GM19351 (cell line): ENCODE data around the gene RNF41.

ENCODE experiments used
- ATAC-seq: cut with Tn5 transposase; IDR thresholded peaks from one replicate; pipeline ENCODE4 v1.9.1; 2021; ENCODE audit warnings: mild to moderate bottlenecking, moderate library complexity; ENCODE audit not compliant: unreplicated experiment

Gene RNF41

DNA sequence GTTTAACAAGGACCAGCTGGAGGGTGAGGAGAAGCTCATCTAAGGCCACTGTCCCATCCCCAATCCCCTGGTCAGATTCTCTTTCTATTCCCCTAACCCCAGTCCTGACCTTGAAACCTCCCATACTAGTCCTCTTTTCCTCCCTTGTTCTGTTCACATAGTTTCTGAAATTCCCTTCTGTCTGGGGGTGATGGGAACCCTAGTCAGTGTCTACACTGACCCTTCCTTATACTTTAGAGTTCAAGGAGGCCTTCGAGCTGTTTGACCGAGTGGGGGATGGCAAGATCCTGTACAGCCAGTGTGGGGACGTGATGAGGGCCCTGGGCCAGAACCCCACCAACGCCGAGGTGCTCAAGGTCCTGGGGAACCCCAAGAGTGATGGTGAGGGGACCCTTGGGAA is 66.9 kb downstream of the RNF41 start:
- ATAC-seq = no peak

DNA sequence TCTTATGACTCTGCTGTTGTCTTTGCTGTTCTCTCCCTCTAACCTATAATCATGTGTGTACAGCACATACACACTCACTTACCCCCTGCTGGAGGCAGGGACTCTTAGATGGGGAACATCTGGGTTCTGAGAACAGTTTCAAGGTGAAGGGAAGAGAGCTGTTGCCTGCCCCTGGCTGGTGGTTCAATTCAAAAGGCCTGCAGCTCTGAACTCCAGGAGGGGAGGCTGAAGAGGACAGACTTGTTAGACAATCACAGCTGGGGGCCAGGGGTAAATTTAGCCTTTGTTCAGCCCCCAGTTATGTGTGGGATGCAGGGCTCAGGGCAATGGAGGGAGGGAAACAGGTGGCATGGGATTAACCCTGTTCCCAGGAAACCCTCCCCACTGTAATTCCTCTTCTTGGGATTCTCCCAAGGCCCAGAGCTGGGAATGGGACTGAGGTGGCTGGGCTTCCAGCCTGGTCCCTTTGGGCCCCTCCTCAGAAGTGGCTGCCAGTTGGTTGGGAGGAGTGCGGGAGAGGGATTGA is 67.4 kb downstream of the RNF41 start:
- ATAC-seq = no peak

DNA sequence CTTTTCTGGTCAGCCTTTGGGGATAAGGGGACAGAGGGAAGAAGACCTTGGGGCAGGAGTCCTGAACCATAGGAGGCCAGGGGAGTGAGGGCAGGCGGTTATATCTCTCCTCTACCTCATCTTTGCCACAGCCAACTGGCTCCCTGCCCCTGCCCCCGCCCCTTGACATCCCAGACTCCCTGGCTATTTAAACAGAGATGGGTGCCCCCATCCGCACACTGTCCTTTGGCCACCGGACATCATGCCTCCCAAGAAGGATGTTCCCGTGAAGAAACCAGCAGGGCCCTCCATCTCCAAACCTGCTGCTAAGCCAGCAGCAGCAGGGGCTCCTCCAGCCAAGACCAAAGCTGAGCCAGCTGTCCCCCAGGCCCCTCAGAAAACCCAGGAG is 68.0 kb downstream of the RNF41 start:
- no peak for ATAC-seq

DNA sequence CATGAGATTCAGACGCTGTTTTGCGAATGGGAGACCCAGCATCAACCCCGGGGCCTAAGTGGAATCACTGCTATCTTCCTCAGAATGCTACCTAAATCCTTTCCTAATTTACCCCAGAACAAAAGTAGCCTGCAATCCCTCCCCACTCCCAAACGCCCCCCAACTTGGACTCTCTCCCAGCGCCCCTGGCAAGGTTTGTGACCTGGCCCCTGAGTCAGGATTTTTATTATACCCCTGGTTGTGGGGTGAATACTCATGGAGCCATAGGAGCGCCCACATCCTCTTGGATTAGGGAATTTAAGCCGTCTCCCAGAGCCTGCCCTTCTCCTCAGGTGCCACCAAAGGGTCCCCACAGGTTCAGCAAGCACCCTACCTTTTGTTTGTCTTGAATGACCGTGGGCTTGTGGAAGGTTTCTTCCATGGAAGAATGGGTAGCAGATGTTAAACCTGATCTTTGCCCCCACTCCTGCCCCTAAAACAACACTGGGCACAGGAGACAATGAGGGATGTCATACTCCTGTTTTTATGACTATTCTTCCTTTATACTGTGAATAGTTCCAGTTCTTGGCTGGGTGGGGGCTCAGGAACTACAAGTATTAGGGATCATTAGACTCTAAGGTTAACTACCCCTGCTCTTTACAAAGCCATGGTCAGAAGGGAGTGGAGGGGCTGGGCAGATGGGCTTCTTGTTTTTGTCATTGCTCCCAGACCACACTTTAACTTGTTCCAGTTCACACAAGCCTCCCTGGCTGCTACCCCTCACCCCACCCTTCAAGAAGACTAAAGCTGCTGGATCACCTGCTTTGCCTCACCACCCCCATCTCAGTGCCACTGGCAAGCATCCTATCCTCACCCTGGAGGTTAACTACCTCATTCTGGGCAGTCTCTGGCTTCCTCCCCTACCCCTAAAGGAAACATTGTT is 68.7 kb downstream of the RNF41 start:
- no peak for ATAC-seq
